GM13976 (cell line): ENCODE results near the gene UBR1.
"Not testable (repeated sequence)": the region's sequence is repeated elsewhere in the genome, so short reads cannot be mapped to it uniquely, and the experiment has no call there.

Experiments
- DNase-seq: peaks from one replicate; pipeline ENCODE4 v3.0.0; 2012; ENCODE audit warnings: low spot score
- in situ Hi-C: fragments of 300-500 bp; cut with MboI; formaldehyde crosslinking; loops from one replicate; pipeline ENCODE4 v1.12.0; 2022; ENCODE audit warnings: low sequenced_read_pairs, mixed read lengths, inconsistent platforms; ENCODE audit not compliant: unreplicated experiment
- TF ChIP-seq, protein P1 (sequence below): IDR thresholded peaks from 2 replicates; pipeline ENCODE4 v1.5.1; 2012; ENCODE audit warnings: borderline replicate concordance, mild to moderate bottlenecking; ENCODE audit not compliant: insufficient read depth; ENCODE audit errors: extremely low read depth, missing control alignments, control extremely low read depth

The UBR1 gene

DNA sequence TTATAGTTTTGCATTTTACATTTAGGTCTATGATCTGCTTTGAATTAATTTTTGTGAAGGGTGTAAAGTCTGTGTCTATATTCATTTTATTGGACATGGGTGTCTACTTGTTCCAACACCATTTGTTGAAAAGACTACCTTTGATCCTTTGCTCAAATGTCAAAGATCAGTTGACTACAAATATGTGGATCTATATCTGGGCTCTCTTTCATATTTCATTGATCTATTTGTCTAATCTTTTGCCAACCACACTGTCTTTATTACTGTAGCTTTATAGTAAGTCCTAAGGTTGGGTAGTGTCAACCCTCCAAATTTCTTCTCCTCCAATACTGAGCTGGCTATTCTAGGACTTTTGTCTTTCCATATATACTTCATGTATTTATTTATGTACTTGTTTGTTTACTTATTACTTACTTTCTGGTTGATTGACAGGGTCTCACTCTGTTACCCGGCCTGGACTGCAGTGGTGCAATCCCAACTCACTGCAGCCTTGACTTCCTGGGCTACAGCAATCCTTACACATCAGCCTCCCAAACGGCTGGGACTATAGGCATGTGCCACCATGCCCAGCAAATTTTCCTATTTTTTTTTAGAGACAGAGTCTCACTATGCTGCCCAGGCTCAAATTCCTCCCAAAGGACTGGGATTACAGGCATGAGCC is 131.5 kb downstream of the UBR1 start:
- in situ Hi-C loops: no loop called here
- no peak for DNase-seq
- TF ChIP-seq, protein P1, sequence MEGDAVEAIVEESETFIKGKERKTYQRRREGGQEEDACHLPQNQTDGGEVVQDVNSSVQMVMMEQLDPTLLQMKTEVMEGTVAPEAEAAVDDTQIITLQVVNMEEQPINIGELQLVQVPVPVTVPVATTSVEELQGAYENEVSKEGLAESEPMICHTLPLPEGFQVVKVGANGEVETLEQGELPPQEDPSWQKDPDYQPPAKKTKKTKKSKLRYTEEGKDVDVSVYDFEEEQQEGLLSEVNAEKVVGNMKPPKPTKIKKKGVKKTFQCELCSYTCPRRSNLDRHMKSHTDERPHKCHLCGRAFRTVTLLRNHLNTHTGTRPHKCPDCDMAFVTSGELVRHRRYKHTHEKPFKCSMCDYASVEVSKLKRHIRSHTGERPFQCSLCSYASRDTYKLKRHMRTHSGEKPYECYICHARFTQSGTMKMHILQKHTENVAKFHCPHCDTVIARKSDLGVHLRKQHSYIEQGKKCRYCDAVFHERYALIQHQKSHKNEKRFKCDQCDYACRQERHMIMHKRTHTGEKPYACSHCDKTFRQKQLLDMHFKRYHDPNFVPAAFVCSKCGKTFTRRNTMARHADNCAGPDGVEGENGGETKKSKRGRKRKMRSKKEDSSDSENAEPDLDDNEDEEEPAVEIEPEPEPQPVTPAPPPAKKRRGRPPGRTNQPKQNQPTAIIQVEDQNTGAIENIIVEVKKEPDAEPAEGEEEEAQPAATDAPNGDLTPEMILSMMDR: no peak

DNA sequence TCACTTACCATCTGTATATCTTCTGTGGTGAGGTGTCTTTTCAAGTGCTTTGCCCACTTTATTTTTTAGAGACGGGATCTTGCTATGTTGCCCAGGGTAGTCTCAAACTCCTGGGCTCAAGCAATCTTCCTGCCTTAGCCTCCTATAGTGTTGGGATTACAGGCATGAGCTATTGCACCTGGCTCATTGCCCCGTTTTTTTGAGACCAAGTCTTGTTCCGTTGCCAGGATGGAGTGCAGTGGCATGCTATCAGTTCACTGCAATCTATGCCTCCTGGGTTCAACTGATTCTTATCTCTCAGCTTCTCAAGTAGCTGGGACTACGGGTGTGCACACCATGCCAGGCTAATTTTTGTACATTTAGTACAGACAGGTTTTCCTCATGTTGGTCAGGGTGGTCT is 132.7 kb downstream of the UBR1 start:
- TF ChIP-seq, protein P1: no peak
- in situ Hi-C loops: no loop called here
- DNase-seq: no peak

DNA sequence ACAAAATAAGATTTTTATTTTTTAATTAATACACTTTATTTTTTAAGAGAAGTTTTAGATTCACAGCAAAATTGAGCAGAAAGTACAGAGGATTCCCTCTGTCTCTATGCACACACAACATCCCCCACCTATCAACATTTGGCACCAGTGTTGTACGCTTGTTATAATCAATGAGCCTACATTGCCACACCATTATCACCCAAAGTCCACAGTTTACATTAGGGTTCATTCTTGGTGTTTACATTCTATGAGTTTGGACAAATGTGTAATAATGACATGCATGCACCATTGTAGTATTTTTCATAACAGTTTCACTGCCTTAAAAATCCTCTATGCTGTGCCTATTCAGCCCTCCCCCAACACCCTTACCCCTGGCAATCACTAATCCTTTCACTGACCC is 134.0 kb downstream of the UBR1 start:
- no peak for DNase-seq
- TF ChIP-seq, protein P1: no peak
- in situ Hi-C loops: no loop called here

DNA sequence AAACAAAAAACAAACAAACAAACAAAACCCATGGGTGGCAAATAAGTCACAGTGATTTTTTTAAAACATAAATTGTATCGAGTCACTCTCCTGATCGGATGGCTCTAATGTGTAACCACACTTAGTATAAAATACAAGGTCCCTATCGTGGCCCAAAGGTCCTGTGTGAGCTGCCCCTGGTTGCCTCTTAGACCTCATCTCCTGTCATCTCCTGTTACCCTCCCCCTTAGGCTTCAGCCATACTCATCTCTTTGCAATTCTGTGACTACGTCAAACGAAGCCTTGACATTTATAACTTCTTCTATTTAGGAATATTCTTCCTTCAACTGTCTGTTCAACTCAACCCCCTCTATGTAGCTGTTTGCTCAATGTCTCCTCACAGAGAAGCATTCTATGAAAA is 141.4 kb downstream of the UBR1 start:
- in situ Hi-C loops: no loop called here
- TF ChIP-seq, protein P1: no peak
- DNase-seq: no peak

DNA sequence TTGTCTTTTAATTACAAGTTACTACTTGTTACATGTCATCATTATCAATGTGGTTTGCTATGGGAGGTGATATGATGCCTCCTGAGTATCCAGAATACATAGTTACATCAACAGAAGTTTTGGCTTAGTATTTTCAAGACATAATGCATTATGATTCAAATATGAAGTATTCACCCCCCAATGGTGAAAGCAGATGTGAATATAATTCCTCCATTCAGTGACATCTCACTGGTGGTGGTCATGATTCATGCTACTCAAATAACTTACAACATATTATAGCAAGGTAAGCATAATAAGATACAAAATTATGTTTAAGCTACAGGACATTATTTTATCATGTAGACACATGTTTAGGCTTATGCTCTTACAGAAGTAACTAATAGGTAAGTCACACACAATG is 150.3 kb downstream of the UBR1 start:
- in situ Hi-C loops: no loop called here
- TF ChIP-seq, protein P1: no peak
- DNase-seq: no peak

DNA sequence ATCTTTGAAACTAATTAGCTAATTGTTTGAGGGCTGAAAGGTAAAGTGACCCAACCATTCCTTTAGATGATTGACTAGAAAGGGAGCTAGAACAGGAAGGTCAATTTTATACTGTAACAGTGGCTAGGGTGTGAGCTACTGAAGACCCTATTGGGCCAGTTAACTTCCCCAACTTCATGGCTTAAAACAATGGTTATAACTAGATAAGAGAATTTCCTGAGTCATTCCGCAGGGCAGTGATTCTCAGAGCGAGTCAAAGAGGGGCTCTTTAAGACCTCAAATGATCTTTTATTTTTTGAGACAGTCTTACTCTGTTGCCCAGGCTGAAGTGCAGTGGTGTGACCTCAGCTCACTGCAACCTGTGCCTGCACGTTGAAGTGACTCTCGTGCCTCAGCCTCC is 151.5 kb downstream of the UBR1 start:
- in situ Hi-C loops: no loop called here
- no peak for DNase-seq
- TF ChIP-seq, protein P1: no peak

DNA sequence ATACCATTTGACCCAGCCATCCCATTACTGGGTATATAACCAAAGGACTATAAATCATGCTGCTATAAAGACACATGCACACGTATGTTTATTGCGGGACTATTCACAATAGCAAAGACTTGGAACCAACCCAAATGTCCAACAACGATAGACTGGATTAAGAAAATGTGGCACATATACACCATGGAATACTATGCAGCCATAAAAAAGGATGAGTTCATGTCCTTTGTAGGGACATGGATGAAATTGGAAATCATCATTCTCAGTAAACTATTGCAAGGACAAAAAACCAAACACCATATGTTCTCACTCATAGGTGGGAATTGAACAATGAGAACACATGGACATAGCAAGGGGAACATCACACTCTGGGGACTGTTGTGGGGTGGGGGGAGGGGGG is 156.9 kb downstream of the UBR1 start:
- in situ Hi-C loops, DNase-seq: not testable (repeated sequence)
